ENCODE data around the gene MSH5. TPM values are rescaled to one million over a fixed set of nuclear protein-coding genes. Genes with fewer than 3 reads are reported as not detected.

MSH5 gene
- total and polyA plus RNA-seq, 2 of the 13 experiments (the other 11 are each of a cell fraction or from before 2014, with no cell fraction given) = 10.2 to 38.7 TPM

- TF ChIP-seq SNAPC4 (CRISPR knock-in tag; IDR thresholded peaks at IDR 0.05) (no peak), ZNF367 (CRISPR knock-in tag; IDR thresholded peaks at IDR 0.05; ENCODE audit: borderline replicate concordance) (peak; percentile 73; the same call in 1 of the 2 replicates), POLR2A (IDR thresholded peaks at IDR 0.05; ENCODE audit: insufficient read depth in 1 of 2, low read depth in 2 of 2, low read length in 2 of 2) (peak in 1 of 2 experiments; percentile 46; a peak in 1 of 4 replicates), POLR2G (IDR thresholded peaks at IDR 0.05; ENCODE audit: low read depth, low read length) (peak; percentile 64), NFE2L1 (CRISPR knock-in tag; IDR thresholded peaks at IDR 0.05; ENCODE audit: borderline replicate concordance) (peak; percentile 19; the same call in 1 of the 2 replicates), CERS6 (CRISPR knock-in tag; IDR thresholded peaks at IDR 0.05) (no peak), HNF4A (CRISPR knock-in tag; IDR thresholded peaks at IDR 0.05) (no peak; the same call in 1 of the 2 replicates), ZNF180 (CRISPR knock-in tag; IDR thresholded peaks at IDR 0.05; ENCODE audit: borderline replicate concordance, low read depth) (peak; percentile 53; the same call in 1 of the 2 replicates), HHEX (CRISPR knock-in tag; IDR thresholded peaks at IDR 0.05) (0 out of 2 replicates have a peak, but pooled peaks have one; percentile 19), ISX (CRISPR knock-in tag; conservative IDR thresholded peaks at IDR 0.05) (0 out of 2 replicates have a peak, but pooled peaks have one; percentile 72), FOXO1 (CRISPR knock-in tag; IDR thresholded peaks at IDR 0.05) (no peak; the same call in 1 of the 2 replicates), MZF1 (CRISPR knock-in tag; IDR thresholded peaks at IDR 0.05; ENCODE audit: borderline replicate concordance) (no peak), NFE2L2 (IDR thresholded peaks at IDR 0.05; ENCODE audit: low read length) (no peak), MBD4 (IDR thresholded peaks at IDR 0.05; ENCODE audit: borderline replicate concordance, low read length) (no peak), ZNF10 (CRISPR knock-in tag; IDR thresholded peaks at IDR 0.05; ENCODE audit: borderline replicate concordance, low read depth) (no peak), TBP (CRISPR knock-in tag; IDR thresholded peaks at IDR 0.05) (peak; percentile 34; the same call in 1 of the 2 replicates), SP5 (CRISPR knock-in tag; IDR thresholded peaks at IDR 0.05; ENCODE audit: borderline replicate concordance, low read depth) (peak; percentile 73), LCORL (IDR thresholded peaks at IDR 0.05) (no peak), LCORL (CRISPR knock-in tag; IDR thresholded peaks at IDR 0.05) (peak; percentile 93), CTCF (CRISPR knock-in tag; IDR thresholded peaks at IDR 0.05) (peak; percentile 98)
- TF ChIP-seq, protein P1, sequence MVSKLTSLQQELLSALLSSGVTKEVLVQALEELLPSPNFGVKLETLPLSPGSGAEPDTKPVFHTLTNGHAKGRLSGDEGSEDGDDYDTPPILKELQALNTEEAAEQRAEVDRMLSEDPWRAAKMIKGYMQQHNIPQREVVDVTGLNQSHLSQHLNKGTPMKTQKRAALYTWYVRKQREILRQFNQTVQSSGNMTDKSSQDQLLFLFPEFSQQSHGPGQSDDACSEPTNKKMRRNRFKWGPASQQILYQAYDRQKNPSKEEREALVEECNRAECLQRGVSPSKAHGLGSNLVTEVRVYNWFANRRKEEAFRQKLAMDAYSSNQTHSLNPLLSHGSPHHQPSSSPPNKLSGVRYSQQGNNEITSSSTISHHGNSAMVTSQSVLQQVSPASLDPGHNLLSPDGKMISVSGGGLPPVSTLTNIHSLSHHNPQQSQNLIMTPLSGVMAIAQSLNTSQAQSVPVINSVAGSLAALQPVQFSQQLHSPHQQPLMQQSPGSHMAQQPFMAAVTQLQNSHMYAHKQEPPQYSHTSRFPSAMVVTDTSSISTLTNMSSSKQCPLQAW (CRISPR knock-in tag; IDR thresholded peaks at IDR 0.05) = peak; percentile 60
Observed at GRCh38 chr6:31795616-31796298, 56.0 kb downstream of the MSH5 start, which contains the start of gene VARS1 (continued).

Measured in HepG2 (cell line).